ENCODE measurements around the gene JAKMIP3.

Gene JAKMIP3

GRCh38 chr10:132098539-132099388 is 33.0 kb downstream of the JAKMIP3 start:
- H3K36me3 ChIP-seq (ENCODE audit: low read depth) = no peaks in the 10 kb centered on the region
- no peak overlapping the region for H3K4me3 ChIP-seq (ENCODE audit: severe bottlenecking)
- no peaks in the 10 kb centered on the region for H3K9me3 ChIP-seq (ENCODE audit: severe bottlenecking)
- no peak overlapping the region for H3K27ac ChIP-seq (ENCODE audit: poor library complexity, severe bottlenecking)
- no peaks in the 10 kb centered on the region for H3K4me1 ChIP-seq (ENCODE audit: insufficient read depth, poor library complexity, severe bottlenecking)
- no peak for DNase-seq (ENCODE audit: low spot score)
- TF ChIP-seq, protein P1, sequence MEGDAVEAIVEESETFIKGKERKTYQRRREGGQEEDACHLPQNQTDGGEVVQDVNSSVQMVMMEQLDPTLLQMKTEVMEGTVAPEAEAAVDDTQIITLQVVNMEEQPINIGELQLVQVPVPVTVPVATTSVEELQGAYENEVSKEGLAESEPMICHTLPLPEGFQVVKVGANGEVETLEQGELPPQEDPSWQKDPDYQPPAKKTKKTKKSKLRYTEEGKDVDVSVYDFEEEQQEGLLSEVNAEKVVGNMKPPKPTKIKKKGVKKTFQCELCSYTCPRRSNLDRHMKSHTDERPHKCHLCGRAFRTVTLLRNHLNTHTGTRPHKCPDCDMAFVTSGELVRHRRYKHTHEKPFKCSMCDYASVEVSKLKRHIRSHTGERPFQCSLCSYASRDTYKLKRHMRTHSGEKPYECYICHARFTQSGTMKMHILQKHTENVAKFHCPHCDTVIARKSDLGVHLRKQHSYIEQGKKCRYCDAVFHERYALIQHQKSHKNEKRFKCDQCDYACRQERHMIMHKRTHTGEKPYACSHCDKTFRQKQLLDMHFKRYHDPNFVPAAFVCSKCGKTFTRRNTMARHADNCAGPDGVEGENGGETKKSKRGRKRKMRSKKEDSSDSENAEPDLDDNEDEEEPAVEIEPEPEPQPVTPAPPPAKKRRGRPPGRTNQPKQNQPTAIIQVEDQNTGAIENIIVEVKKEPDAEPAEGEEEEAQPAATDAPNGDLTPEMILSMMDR (IDR thresholded peaks at IDR 0.05; ENCODE audit: poor library complexity, severe bottlenecking) = no peak
- no peak for ATAC-seq (ENCODE audit: low read depth)
- no peaks in the 10 kb centered on the region for H3K27me3 ChIP-seq (ENCODE audit: insufficient read depth, poor library complexity, severe bottlenecking)

GRCh38 chr10:132099389-132100090 is 33.8 kb downstream of the JAKMIP3 start:
- TF ChIP-seq, protein P1 (IDR thresholded peaks at IDR 0.05; ENCODE audit: poor library complexity, severe bottlenecking) = no peak
- H3K4me3 ChIP-seq (ENCODE audit: severe bottlenecking) = no peak overlapping the region
- H3K27ac ChIP-seq (ENCODE audit: poor library complexity, severe bottlenecking) = no peak overlapping the region
- H3K9me3 ChIP-seq (ENCODE audit: severe bottlenecking) = no peaks in the 10 kb centered on the region
- no peak for ATAC-seq (ENCODE audit: low read depth)
- DNase-seq (ENCODE audit: low spot score) = no peak
- no peaks in the 10 kb centered on the region for H3K36me3 ChIP-seq (ENCODE audit: low read depth)
- no peaks in the 10 kb centered on the region for H3K27me3 ChIP-seq (ENCODE audit: insufficient read depth, poor library complexity, severe bottlenecking)
- no peaks in the 10 kb centered on the region for H3K4me1 ChIP-seq (ENCODE audit: insufficient read depth, poor library complexity, severe bottlenecking)

GRCh38 chr10:132100091-132100481 is 34.3 kb downstream of the JAKMIP3 start:
- DNase-seq (ENCODE audit: low spot score) (no peak), ATAC-seq (ENCODE audit: low read depth) (no peak)
- H3K4me1 ChIP-seq (ENCODE audit: insufficient read depth, poor library complexity, severe bottlenecking) = no peaks in the 10 kb centered on the region
- H3K4me3 ChIP-seq (ENCODE audit: severe bottlenecking) = no peak overlapping the region
- no peaks in the 10 kb centered on the region for H3K9me3 ChIP-seq (ENCODE audit: severe bottlenecking)
- no peaks in the 10 kb centered on the region for H3K27me3 ChIP-seq (ENCODE audit: insufficient read depth, poor library complexity, severe bottlenecking)
- TF ChIP-seq, protein P1 (IDR thresholded peaks at IDR 0.05; ENCODE audit: poor library complexity, severe bottlenecking) = no peak
- H3K36me3 ChIP-seq (ENCODE audit: low read depth) = no peaks in the 10 kb centered on the region
- H3K27ac ChIP-seq (ENCODE audit: poor library complexity, severe bottlenecking) = no peak overlapping the region

GRCh38 chr10:132100556-132101349 is 35.0 kb downstream of the JAKMIP3 start:
- Histone ChIP-seq H3K27ac (ENCODE audit: poor library complexity, severe bottlenecking) (no peak overlapping the region), H3K9me3 (ENCODE audit: severe bottlenecking) (no peaks in the 10 kb centered on the region), H3K36me3 (ENCODE audit: low read depth) (no peaks in the 10 kb centered on the region), H3K4me3 (ENCODE audit: severe bottlenecking) (no peak overlapping the region), H3K27me3 (ENCODE audit: insufficient read depth, poor library complexity, severe bottlenecking) (no peaks in the 10 kb centered on the region), H3K4me1 (ENCODE audit: insufficient read depth, poor library complexity, severe bottlenecking) (no peaks in the 10 kb centered on the region)
- DNase-seq (ENCODE audit: low spot score) (no peak), ATAC-seq (ENCODE audit: low read depth) (no peak)
- TF ChIP-seq, protein P1 (IDR thresholded peaks at IDR 0.05; ENCODE audit: poor library complexity, severe bottlenecking) = no peak

All from RWPE2 (cell line).